NCI-H1694 (cell line): ENCODE results near the gene SLC12A7.

Source experiments
- DNase-seq: peaks from one replicate; lab custom pipeline; 2025; lab: John Stamatoyannopoulos, UW

The SLC12A7 gene

DNA sequence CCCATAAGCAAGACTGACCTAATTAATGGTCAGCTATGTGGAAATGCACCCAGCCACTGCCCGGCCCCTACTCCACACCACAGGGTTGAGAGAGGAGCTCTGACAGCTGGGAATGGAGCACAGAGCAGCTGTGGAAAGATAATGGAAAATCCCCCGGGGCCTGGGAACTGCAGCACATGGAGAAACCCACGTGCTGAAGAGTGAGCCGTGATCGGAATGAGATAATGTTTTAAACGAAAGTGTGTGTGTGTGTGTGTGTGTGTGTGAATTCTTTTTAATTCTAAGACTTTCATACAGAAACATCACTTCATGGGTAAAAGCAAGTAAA, 13.1 kb upstream of the SLC12A7 start:
- DNase-seq: no peak

DNA sequence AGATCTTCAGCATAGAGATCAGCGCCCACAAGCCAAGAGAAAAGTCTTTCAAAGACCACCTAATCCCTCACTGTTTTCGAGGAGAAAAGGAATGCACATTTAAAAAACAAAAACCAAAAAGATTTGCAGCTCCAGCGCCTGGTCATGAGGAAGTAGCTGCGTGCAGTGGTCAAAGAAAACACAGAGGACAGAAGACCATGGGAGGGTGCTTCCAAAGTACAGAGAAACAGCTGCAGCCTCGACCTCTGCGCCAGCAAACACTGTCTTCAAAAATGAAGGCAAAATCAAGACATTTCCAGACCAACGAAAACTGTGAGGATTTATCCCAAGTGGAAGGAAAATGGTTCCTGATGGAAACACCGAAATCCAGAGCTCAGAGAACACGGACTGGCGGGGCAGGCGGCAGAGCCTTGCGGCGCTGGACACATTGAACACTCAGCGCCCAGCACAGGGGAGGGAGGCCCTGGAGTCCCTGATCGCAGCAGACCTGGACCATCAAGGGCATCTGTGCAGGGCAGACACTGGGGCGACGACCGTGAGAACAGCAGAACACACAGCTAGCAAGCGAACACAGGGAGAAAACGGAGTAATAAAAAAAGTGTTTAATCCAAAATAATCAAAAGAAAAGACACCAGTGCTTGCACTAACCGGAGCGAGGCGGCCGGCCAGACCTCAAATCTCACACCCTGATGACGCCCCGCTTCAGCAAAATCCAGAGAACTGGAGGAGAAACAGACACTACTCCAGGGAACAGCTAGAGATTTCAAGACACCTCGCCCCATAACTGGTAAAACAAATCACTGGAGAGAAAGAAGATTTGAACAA, 12.6 kb upstream of the SLC12A7 start:
- no peak for DNase-seq

GRCh38 chr5:1123418-1124147, 11.7 kb upstream of the SLC12A7 start:
- DNase-seq: no peak

GRCh38 chr5:1122511-1123294, 10.8 kb upstream of the SLC12A7 start:
- DNase-seq: no peak

- DNase-seq: no peak
These were observed 10.0 kb upstream of the SLC12A7 start for GRCh38 chr5:1121891-1122290.

GRCh38 chr5:1121044-1121443, 9.2 kb upstream of the SLC12A7 start:
- no peak for DNase-seq

- no peak for DNase-seq
These were observed 8.6 kb upstream of the SLC12A7 start for GRCh38 chr5:1120236-1120999.

GRCh38 chr5:1119312-1119831, 7.5 kb upstream of the SLC12A7 start:
- DNase-seq: no peak

DNA sequence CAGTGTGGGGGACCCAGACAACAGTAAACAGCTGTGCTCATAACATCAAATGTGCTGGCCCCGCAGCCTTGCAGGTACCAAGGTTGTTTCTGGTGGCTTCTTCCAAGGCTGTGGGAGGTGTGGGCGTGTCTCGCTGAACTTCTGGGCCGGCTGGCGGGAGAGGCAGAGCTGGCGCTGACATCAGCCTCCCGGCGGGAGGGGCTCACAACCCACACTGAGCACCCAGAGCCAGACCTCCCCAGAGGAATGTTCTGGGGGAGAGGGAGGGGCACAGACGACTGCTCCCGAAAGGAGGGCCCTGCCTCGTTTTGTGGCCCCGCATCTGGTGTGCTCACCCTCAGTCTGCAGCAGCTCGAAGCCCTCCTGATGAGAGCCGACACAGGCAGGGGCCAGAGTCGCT, 6.9 kb upstream of the SLC12A7 start:
- DNase-seq: no peak

DNA sequence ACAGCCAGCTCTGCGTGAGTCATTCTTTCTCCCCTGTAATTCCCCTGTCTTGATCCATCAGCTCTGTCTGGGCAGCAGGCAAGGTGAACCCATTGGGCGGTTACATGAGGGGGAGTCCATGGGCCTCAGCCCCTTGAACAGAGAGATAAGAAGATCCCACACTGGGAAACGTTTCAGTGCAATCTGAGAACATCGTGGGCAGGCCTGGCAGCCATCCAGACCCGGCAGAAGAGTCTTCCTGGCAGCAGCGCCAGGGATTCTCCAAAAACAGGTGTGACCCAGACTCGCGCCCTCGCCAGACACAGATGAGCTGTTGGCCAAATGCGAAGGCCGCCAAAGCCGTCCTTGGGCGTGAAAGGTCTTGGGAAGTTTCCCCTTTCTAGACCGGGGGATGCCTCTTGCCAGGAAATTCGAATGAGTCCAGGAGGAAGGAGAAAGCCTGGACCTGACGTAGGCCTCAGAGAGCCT, 6.4 kb upstream of the SLC12A7 start:
- no peak for DNase-seq

DNA sequence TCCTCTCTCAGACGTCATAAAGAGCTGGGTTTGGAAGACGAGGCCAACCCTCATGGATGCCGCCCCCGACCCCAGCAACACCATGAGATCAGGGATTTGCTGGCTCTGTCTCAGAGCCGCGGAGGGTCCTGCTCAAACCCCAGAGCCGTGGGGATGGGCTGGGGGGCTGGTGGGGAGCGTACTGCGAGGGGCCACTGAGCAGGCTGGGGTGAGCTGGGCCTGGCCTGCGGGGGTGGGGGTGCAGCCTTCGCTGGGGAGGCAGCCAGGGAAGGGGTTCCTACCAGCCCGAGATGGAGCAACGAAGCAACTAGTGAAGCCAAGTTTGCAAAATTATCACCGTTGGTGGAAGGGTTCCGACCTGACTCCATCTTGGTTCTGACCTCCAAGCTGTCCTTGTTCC, 5.1 kb upstream of the SLC12A7 start:
- no peak for DNase-seq

- DNase-seq: no peak
These were observed 4.4 kb upstream of the SLC12A7 start for GRCh38 chr5:1116109-1116740.

- DNase-seq: no peak
These were observed 3.4 kb upstream of the SLC12A7 start for GRCh38 chr5:1115123-1115815.

DNA sequence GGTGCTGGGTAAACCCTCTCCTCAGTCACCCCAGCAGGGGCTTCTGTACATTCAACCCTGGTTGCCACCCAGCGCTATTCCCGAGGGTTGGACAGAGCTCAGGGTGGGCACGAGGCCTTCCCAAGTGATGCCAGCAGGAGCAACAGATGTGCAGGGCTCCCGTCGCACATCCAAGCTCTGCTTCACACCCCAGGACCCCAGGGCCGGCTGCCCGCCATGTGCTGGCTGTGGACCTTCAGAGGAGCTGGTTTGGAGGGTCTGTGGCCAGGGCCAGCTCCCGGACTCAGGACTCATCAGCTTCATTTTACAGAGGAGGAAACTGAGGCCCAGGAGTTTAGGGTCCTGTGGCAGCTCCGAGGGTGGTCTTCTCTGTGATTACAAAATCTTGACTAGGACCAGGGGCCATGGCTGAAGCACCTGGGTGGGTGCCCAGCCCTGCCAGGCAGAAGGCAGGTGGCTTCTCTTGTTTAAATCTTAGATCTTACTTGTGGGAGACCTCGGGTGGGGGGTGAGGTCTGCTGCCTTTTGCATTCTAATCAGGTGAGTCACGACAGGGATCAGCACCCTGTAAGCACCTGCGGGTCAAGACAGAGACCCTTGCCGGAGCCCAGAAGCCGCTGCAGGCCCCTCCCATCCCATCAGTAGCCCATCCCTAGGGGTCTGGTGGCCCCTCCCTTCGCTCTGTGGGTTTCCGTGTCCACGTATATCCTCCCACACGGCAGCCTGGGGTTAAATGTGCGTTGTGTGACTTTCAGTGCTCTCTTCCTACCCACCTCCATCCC, 2.1 kb upstream of the SLC12A7 start:
- DNase-seq: no peak

GRCh38 chr5:1113332-1113690, 1.4 kb upstream of the SLC12A7 start:
- no peak for DNase-seq

- DNase-seq: no peak
These were observed 901 bp upstream of the SLC12A7 start for GRCh38 chr5:1112596-1113331.

GRCh38 chr5:1111241-1111726, 579 bp downstream of the SLC12A7 start:
- DNase-seq: no peak

DNA sequence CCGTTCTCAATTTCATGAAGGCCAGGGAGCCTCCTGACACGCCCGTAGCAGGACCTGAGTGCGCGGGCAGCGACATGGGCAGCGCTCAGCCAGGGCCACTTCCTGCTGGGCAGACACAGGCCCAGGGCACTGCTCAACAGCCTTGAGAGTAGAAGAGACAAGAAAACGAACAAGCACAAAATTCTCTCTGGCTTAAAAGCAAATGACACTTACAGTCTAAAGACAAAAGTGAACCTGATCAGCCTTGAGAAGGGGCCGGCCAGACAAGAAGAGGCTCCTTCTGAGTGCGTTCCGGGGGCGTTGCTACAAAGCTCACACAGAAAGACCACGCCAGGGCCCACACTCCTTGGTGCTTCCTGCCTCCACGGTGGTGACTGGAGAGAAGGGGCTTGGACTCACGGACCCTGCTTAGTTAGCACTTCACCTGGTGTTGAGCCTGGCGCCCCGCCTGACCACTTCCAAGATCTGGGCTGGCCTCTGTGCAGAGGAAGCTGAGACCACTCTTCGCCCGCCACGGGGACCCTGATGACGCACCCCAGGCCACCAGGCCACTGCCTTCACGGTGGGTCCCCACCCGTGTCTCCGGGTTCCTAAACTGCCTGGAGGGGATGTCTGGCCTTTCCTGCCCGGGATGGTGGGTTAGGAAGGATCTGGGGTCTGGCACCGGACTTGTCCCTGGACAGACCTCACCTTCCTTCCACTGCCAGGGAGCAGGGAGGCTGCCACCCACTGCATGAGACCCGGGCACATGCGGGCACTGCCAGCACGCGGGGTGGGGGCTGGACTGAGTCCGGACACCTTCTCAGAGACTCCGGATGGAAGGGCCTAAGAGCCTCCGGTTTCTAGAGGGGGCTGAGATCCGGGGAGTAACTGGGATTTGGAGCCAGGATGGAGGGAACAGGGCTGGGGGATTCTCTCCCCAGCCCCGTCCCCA, 1.3 kb downstream of the SLC12A7 start:
- DNase-seq: no peak
